AG10803 (cell line): ENCODE results near the gene RSPRY1.
"Not testable (repeated sequence)": the region's sequence is repeated elsewhere in the genome, so short reads cannot be mapped to it uniquely, and the experiment has no call there.

Experiments
- DNase-seq: peaks from one replicate; pipeline ENCODE4 v3.0.0; 2010; ENCODE audit warnings: low read depth
- H3K4me3 ChIP-seq: 2 replicates; pipeline ENCODE4 v1.5.1; 2011; ENCODE audit warnings: mild to moderate bottlenecking, low read length, control low read depth
- TF ChIP-seq, protein P1 (sequence below): conservative IDR thresholded peaks from 2 replicates; pipeline ENCODE4 v1.5.1; 2011; ENCODE audit warnings: mild to moderate bottlenecking, low read length, control low read depth, inconsistent platforms

Gene RSPRY1

DNA sequence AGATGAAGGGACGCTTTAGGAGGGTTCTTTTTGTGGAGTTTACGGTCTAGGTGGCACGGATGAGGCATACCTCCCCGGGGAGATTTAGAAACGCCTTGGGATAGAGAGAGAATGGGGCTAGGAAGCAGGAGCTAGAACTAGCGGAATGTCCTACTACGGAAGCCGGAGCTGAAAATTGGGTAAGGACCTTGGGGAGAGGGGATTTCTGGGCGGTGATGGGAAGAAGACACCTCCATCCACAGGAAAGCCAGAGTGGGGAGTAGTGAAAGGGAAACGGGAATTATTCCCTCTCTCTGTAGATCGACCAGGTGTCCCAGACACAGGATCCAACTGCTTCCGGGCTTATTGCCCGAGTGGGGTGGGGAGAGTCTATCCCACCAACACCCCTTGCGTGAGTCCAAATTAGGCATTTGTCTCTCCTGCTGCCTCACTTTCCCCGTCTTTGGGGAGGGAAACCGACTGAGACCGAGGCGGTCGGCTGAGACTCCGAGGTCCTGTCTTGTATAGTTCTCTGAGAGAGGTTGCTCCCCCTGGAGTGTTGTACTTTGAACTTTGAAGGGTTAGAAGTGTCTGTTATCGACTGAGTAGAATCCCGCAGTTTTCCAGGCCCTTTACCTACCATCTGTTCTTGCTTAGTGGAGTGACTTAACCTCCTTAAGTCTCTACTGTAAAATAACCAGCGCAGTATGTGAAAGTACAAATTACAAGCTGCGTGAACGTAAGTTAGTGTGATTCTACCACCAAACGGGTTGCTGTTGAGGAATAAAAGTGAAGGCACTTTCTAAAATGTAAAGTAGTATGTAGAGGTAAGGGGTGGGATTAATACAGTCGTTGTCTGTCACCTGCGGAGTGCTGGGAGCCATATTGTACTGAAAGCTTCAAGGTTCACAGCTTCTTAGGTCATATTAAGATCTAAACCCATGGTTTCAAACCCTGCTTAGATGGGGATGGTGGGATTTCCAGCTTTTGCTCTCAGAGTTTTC is 1.0 kb downstream of the RSPRY1 start:
- DNase-seq: peak; percentile 45
- TF ChIP-seq, protein P1, sequence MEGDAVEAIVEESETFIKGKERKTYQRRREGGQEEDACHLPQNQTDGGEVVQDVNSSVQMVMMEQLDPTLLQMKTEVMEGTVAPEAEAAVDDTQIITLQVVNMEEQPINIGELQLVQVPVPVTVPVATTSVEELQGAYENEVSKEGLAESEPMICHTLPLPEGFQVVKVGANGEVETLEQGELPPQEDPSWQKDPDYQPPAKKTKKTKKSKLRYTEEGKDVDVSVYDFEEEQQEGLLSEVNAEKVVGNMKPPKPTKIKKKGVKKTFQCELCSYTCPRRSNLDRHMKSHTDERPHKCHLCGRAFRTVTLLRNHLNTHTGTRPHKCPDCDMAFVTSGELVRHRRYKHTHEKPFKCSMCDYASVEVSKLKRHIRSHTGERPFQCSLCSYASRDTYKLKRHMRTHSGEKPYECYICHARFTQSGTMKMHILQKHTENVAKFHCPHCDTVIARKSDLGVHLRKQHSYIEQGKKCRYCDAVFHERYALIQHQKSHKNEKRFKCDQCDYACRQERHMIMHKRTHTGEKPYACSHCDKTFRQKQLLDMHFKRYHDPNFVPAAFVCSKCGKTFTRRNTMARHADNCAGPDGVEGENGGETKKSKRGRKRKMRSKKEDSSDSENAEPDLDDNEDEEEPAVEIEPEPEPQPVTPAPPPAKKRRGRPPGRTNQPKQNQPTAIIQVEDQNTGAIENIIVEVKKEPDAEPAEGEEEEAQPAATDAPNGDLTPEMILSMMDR: no peak
- H3K4me3 ChIP-seq: peak overlapping the region; percentile 93

DNA sequence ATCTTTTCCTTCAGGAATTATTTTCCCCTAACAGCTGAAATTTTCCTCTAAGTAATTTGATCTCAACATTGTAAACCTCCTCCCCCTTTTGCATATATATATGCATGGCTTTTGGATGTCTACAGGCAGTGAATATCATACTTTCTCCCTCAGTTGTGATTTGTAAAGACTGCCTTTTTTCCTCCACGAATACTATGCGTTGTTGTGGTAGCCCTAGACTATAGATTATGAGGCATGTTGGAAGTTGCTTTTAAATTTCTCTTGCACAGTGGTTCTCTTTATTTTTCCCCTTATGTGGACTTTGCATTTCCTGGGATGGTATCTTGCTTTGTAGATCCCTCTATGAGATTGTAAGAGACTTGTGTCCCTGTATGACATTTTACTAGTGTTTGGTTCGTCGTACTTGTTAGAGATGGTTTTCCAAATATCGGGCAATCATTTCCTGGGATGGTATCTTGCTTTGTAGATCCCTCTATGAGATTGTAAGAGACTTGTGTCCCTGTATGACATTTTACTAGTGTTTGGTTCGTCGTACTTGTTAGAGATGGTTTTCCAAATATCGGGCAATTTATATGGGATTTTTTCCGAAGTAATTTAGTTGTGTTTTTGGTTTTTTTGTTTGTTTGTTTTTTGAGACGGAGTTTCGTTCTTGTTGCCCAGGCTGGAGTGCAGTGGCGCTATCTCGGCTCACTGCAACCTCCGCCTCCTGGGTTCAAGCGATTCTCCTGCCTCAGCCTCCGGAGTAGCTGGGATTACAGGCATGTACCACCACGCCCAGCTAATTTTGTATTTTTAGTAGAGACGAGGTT is 2.0 kb downstream of the RSPRY1 start:
- DNase-seq: not testable (repeated sequence)
- H3K4me3 ChIP-seq: peak overlapping the region; percentile 93

DNA sequence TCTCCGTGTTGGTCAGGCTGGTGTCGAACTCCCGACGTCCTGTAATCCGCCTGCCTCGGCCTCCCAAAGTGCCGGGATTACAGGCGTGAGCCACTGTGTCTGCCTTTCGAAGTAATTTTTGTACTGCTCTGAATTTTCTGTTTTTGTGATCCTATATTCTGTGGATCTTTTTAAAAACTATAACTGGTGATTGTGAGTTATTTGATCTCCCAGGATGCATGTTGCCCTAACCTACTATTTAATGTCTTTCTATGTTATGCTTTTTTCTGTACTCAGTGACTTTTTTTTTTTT is 2.5 kb downstream of the RSPRY1 start:
- no peak overlapping the region for H3K4me3 ChIP-seq
- TF ChIP-seq, protein P1: no peak
- no peak for DNase-seq

DNA sequence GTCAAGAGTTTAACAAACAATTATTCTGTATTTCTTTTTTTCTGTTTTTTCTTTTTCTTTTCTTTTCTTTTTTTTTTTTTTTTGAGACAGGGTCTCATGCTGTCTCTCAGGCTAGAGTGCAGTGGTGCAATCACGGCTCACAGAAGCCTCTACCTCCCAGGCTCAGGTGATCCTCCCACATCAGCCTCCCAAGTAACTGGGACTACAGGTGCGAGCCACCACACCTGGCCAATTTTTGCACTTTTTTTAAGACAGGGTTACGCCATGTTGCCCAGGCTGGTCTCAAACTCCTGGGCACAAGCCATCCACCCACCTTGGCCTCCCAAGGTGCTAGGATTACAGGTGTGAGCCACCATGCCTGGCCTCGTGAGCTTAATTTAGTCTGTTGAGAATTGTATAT is 3.4 kb downstream of the RSPRY1 start:
- H3K4me3 ChIP-seq, DNase-seq: not testable (repeated sequence)

DNA sequence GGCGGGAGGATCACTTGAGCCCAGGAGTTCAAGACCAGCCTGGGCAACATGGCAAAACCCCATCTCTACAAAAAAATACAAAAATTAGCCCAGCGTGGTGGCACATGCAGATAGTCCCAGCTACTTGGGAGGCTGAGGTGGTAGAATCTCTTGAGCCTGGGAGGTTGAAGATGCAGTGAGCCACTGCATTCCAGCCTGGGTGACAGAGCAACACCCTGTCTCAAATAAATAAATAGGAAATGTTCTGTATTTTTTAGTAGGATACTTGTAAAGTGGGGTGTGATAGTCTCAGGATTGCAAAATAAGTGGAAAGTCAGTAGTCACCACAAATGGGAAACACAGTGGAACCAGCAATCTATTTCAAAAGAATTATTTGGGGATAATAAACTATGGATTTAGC is 4.0 kb downstream of the RSPRY1 start:
- H3K4me3 ChIP-seq: no peak overlapping the region
- TF ChIP-seq, protein P1: no peak
- no peak for DNase-seq

DNA sequence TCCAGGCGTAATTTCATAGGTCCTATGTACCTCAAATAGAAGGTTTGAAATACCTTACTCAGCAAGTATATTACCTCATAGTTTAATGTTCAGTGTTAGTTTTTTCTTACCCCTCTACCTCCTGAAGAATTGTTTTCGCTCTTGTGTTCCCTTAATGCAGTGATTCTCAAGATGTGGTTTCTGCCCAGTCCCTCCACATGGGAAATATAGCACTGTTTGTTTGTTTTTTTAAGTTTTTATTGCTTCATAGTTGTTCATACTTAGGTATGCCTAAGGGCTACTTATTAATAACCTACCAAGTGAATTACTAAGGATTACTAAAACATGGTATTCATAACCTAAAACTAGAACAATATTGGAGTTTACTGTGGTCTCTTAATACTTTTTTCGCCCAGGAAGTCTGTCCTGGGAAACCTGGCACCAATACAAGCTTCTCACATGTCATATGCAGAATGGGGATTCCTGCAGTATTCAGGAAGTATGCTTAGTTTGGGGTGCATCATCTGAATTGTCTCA is 5.0 kb downstream of the RSPRY1 start:
- TF ChIP-seq, protein P1: no peak
- peak; percentile 44 for DNase-seq
- no peak overlapping the region for H3K4me3 ChIP-seq

DNA sequence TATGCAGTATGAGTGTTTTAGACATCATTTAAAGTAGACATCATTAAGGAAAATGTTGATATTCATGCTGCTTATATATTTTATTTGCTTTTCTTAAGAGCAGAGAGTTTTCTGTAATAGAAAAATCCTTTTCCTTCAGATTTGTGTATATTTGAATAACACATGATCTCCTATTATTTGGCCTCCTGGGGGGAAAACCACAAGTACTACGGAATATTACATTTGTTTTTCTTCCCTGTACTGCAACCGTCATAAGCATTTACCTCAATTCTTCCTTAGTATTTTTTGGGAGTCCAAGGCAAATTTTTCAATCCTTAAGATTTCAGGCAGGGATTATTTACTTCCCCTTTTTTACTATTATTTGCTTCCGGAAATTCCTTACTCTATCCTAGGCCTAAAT is 6.0 kb downstream of the RSPRY1 start:
- TF ChIP-seq, protein P1: no peak
- H3K4me3 ChIP-seq: no peak overlapping the region
- DNase-seq: no peak
